Liver (tissue), 9 donors: ENCODE data around the gene FREM3. TPM values are rescaled to one million over a fixed set of nuclear protein-coding genes. Genes with fewer than 3 reads are reported as not detected.
"Not testable (repeated sequence)": the region's sequence is repeated elsewhere in the genome, so short reads cannot be mapped to it uniquely, and the experiment has no call there.

ENCODE experiments used
- DNase-seq: peaks from one replicate; pipeline ENCODE4 v3.0.0-alpha.2; 2017; ENCODE audit warnings: low spot score
- H3K27ac ChIP-seq, 2 donors: one replicate each; pipeline ENCODE4 v1.7.0; 2013; ENCODE audit warnings: inconsistent platforms in 2 of 2, low read length in 2 of 2, control low read depth in 1 of 2, low read depth in 1 of 2, mild to moderate bottlenecking in 1 of 2
- H3K27me3 ChIP-seq, 4 donors: one replicate each; pipeline versions ENCODE4 v1.6.1 to v1.7.0; 2013; ENCODE audit warnings: low read length in 3 of 4, inconsistent platforms in 1 of 4, mild to moderate bottlenecking in 1 of 4, moderate library complexity in 1 of 4; ENCODE audit not compliant: control insufficient read depth in 4 of 4, insufficient read depth in 4 of 4
- H3K36me3 ChIP-seq, 4 donors: one replicate each; pipeline versions ENCODE4 v1.6.1 to v1.7.0; 2013; ENCODE audit warnings: low read length in 3 of 4, mild to moderate bottlenecking in 3 of 4, low read depth in 1 of 4, moderate library complexity in 1 of 4; ENCODE audit not compliant: control insufficient read depth in 4 of 4, insufficient read depth in 3 of 4
- H3K4me1 ChIP-seq, 4 donors: one replicate each; pipeline versions ENCODE4 v1.6.1 to v1.7.0; 2013; ENCODE audit warnings: low read length in 3 of 4, mild to moderate bottlenecking in 3 of 4, moderate library complexity in 1 of 4; ENCODE audit not compliant: control insufficient read depth in 4 of 4, insufficient read depth in 4 of 4
- H3K4me3 ChIP-seq, 3 donors: one replicate each; pipeline versions ENCODE4 v1.6.1 to v1.7.0; 2013; ENCODE audit warnings: low read length in 3 of 3, control low read depth in 1 of 3, low read depth in 1 of 3, mild to moderate bottlenecking in 1 of 3
- H3K9ac ChIP-seq, 2 donors: one replicate each; pipeline ENCODE4 v1.7.0; 2013; ENCODE audit warnings: low read length in 2 of 2, mild to moderate bottlenecking in 2 of 2, moderate library complexity in 2 of 2, control low read depth in 1 of 2, low read depth in 1 of 2
- H3K9me3 ChIP-seq, 4 donors: one replicate each; pipeline versions ENCODE4 v1.6.1 to v1.7.0; 2013; ENCODE audit warnings: low read length in 3 of 4; ENCODE audit not compliant: control insufficient read depth in 4 of 4
- FOXA1 ChIP-seq: IDR thresholded peaks from 2 replicates; pipeline ENCODE4 v1.6.1; 2016; ENCODE audit warnings: antibody characterized with exemption
- FOXA2 ChIP-seq: IDR thresholded peaks from 2 replicates; pipeline ENCODE4 v1.6.1; 2016; ENCODE audit warnings: antibody characterized with exemption
- GABPA ChIP-seq, 2 donors: IDR thresholded peaks in 1 of 2; conservative IDR thresholded peaks in 1 of 2; 2 replicates each; pipeline ENCODE4 v1.6.1; 2016; ENCODE audit warnings: antibody characterized with exemption in 2 of 2, mild to moderate bottlenecking in 1 of 2, moderate library complexity in 1 of 2
- NR2F2 ChIP-seq: IDR thresholded peaks from 2 replicates; pipeline ENCODE4 v1.6.1; 2016; ENCODE audit warnings: antibody characterized with exemption
- RAD21 ChIP-seq, 2 donors: IDR thresholded peaks; 2 replicates each; pipeline ENCODE4 v1.6.1; 2016; ENCODE audit warnings: antibody characterized with exemption in 2 of 2, mild to moderate bottlenecking in 2 of 2
- RXRA ChIP-seq, 2 donors: IDR thresholded peaks; 2 replicates each; pipeline ENCODE4 v1.6.1; 2017 to 2018; ENCODE audit warnings: antibody characterized with exemption in 2 of 2, mild to moderate bottlenecking in 1 of 2
- SP1 ChIP-seq: IDR thresholded peaks from 2 replicates; pipeline ENCODE4 v1.6.1; 2018; ENCODE audit warnings: antibody characterized with exemption, mild to moderate bottlenecking
- TAF1 ChIP-seq: conservative IDR thresholded peaks from 2 replicates; pipeline ENCODE4 v1.6.1; 2016; ENCODE audit warnings: antibody characterized with exemption, mild to moderate bottlenecking
- YY1 ChIP-seq: IDR thresholded peaks from 2 replicates; pipeline ENCODE4 v1.6.1; 2016; ENCODE audit warnings: antibody characterized with exemption, mild to moderate bottlenecking
- WGBS: extraction: QIAGEN DNeasy Blood & Tissue Kit; methylation state at CpG from one replicate; pipeline ENCODE4 v1.1.7; 2013; 5-methylcytosine and 5-hydroxymethylcytosine counted together
- polyA plus RNA-seq, 2 donors: library from polyadenylated mRNA; stranded (reverse) in 1 of 2; unstranded in 1 of 2; fragments of 200-250 nt in 1 of 2; fragments of >200 nt in 1 of 2; fragmentation: Nextera tagmentation in 1 of 2; extraction: Ambion mirVana in 1 of 2; gene quantifications; one replicate each; pipeline versions ENCODE4 v1.2.1 to v1.2.3, GENCODE V29; 2013 to 2015
- total RNA-seq, 2 donors: library from RNA; depleted of rRNA; stranded (reverse); fragments of >200 nt; gene quantifications; one replicate each; pipeline ENCODE4 v1.2.3, GENCODE V29; 2014
- TF ChIP-seq, protein P1 (sequence below): IDR thresholded peaks from 2 replicates; pipeline ENCODE4 v1.6.1; 2016; ENCODE audit warnings: antibody characterized with exemption
- TF ChIP-seq, protein P2 (sequence below): fragments of 150-350 bp; IDR thresholded peaks from 2 replicates; pipeline ENCODE4 v1.5.1; 2017; ENCODE audit warnings: improper control_type of control experiment, low read depth, low read length; ENCODE audit not compliant: missing input control
- donor health status: healthy.
- donor health status: healthy.
- donor health status: healthy.
- donor health status: healthy.
- donor health status: healthy.

Gene FREM3
- total and polyA plus RNA-seq, 4 donors, result not detected

DNA sequence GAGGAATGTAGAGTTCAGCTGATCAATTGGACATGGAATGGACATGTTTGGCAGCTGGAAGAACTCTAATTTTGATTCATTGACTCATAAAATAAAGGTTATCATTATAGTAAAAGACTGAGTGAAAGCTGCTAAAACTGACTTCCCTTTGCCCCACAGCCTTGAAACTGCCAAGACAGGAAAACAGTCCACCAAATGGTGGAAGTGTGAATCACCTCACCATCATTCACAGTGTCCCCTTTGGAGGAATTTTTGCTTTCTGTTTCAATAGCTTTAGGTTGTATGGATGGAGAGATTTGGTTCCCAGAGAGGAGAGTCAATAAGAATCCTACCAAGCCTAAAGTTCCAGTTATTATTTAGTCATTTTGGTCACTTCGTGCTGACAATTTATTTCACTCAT is 20.8 kb upstream of the FREM3 start:
- Histone ChIP-seq H3K4me3 (no peak overlapping the region), H3K9ac (no peak overlapping the region), H3K27ac (no peak overlapping the region), H3K27me3 (no peaks in the 10 kb centered on the region), H3K9me3 (no peaks in the 10 kb centered on the region), H3K4me1 (no peaks in the 10 kb centered on the region), H3K36me3 (no peaks in the 10 kb centered on the region)
- no peak for DNase-seq
- WGBS, result 64% methylated on average over 1 of the region's 1 CpG
- TF ChIP-seq NR2F2 (no peak), FOXA1 (no peak), FOXA2 (no peak)
- TF ChIP-seq, protein P1, sequence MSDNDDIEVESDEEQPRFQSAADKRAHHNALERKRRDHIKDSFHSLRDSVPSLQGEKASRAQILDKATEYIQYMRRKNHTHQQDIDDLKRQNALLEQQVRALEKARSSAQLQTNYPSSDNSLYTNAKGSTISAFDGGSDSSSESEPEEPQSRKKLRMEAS, result no peak

DNA sequence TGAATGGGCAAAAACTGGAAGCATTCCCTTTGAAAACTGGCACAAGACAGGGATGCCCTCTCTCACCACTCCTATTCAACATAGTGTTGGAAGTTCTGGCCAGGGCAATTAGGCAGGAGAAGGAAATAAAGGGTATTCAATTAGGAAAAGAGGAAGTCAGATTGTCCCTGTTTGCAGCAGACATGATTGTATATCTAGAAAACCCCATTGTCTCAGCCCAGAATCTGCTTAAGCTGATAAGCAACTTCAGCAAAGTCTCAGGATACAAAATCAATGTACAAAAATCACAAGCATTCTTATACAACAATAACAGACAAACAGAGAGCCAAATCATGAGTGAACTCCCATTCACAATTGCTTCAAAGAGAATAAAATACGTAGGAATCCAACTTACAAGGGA is 18.3 kb upstream of the FREM3 start:
- not testable (repeated sequence) for H3K4me1 ChIP-seq, H3K9ac ChIP-seq, H3K27ac ChIP-seq, H3K27me3 ChIP-seq, H3K9me3 ChIP-seq, H3K36me3 ChIP-seq, DNase-seq, H3K4me3 ChIP-seq
- WGBS, result no CpG with 5 or more reads among the region's 1 CpG

DNA sequence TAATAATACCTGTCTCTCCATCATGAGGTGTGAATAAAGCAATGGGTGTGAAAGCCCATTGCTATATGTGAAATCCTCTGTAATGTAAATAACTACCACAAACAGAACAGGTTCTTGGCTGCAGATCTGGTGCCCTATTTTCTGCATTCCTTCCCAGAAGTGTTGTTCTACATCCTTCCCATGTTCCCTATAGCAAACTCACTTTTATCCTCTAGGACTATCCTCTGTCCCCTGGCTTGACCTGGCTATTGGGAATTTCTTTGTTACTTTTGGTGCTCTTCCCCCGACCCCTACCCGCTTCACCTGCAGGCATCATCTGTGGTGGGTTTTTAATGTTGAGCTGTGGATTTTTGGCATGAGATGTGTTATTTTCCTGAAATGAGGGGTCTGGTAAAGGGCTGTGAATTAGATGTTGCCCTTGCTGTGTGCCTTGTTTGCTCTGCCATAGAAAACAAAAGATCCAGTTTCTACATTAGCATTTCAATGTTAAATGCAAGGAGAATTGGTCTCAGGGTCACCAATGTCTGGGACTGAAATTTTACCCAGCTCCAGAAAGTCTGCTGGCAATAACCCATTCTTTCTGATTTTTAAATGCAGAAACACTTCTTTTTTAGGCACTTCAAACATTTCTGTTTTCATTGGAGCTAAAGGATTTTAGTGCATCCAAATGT is 13.6 kb upstream of the FREM3 start:
- Histone ChIP-seq H3K9ac (no peak overlapping the region), H3K4me3 (no peak overlapping the region), H3K27ac (no peak overlapping the region), H3K27me3 (no peaks in the 10 kb centered on the region), H3K4me1 (no peaks in the 10 kb centered on the region), H3K9me3 (no peaks in the 10 kb centered on the region), H3K36me3 (no peaks in the 10 kb centered on the region)
- TF ChIP-seq RAD21 (IDR thresholded peaks at IDR 0.05), result no peak
- TF ChIP-seq RXRA (IDR thresholded peaks at IDR 0.05), result no peak
- no peak for TF ChIP-seq FOXA2
- TF ChIP-seq NR2F2, result no peak
- TF ChIP-seq, protein P2, sequence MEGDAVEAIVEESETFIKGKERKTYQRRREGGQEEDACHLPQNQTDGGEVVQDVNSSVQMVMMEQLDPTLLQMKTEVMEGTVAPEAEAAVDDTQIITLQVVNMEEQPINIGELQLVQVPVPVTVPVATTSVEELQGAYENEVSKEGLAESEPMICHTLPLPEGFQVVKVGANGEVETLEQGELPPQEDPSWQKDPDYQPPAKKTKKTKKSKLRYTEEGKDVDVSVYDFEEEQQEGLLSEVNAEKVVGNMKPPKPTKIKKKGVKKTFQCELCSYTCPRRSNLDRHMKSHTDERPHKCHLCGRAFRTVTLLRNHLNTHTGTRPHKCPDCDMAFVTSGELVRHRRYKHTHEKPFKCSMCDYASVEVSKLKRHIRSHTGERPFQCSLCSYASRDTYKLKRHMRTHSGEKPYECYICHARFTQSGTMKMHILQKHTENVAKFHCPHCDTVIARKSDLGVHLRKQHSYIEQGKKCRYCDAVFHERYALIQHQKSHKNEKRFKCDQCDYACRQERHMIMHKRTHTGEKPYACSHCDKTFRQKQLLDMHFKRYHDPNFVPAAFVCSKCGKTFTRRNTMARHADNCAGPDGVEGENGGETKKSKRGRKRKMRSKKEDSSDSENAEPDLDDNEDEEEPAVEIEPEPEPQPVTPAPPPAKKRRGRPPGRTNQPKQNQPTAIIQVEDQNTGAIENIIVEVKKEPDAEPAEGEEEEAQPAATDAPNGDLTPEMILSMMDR, result no peak
- TF ChIP-seq SP1, result no peak
- TF ChIP-seq GABPA (IDR thresholded peaks at IDR 0.05 in 1 of 2, conservative IDR thresholded peaks at IDR 0.05 in 1 of 2), result no peak
- 79% methylated on average over 2 of the region's 2 CpGs for WGBS
- DNase-seq, result no peak

DNA sequence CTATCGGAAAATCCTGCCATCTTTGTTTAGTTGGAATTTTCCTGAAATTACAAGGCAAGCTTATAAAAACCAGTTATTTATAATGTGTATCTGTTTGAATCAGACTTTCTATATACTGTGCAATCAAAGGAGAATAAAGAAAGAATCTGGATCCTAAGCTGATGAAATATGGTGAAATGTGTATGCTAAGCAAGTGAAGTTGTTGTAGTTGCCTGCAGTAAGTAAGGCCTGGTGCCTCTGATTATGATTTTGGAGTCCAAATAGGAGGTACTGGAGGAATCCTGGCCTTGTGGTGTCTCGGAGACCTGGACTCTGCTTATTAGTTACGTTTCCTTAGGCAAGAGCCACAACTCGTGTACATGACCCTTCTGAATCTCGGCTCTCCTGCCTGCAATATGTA is 13.1 kb upstream of the FREM3 start:
- WGBS, result 84% methylated on average over 5 of the region's 5 CpGs
- DNase-seq, result no peak
- Histone ChIP-seq H3K9me3 (no peaks in the 10 kb centered on the region), H3K4me3 (no peak overlapping the region), H3K27me3 (no peaks in the 10 kb centered on the region), H3K27ac (no peak overlapping the region), H3K36me3 (no peaks in the 10 kb centered on the region), H3K4me1 (no peaks in the 10 kb centered on the region), H3K9ac (no peak overlapping the region)
- TF ChIP-seq TAF1, result no peak
- TF ChIP-seq YY1, result no peak
